ENCODE data around the gene TTC7B. TPM values are rescaled to one million over a fixed set of nuclear protein-coding genes. Genes with fewer than 3 reads are reported as not detected.

The TTC7B gene
- polyA plus RNA-seq, 1 donor from 2014 or later = 19.9 TPM

DNA sequence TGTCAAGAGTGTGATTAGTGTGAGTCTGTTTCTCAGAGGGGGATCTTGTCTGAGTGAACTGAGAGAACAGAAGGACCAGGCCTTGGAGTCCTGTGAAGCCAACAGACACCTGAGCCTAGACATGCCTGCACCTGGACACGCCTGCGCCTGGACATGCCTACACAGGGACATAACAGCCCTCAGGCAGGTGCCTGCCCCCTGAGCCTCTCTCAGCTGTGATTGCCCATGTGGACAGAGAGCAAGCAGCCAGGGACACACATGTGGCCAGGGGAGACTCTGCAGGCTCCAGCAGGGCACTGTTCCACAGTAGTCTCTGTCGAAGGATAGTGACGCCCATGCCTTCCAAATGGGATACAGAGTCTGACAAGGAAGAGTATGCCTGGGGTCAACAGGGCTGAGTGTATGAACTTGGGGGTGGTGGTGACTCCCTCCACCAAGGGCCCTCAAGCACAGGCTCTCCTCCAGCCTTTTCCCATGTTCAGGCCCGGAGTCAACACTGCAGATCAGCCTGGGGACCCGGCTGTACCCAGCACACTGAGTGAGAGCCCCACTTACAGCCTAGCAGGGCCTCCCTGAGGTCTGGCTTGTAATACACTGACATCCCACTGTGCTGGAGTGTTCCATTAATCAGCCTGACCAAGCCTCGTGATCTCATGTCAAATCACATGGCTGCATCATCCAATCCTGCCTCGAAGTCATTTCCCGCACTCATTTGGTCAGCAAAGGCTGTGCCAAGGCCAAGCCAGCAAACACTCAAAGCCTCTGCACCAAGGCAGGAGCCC is 246.4 kb downstream of the TTC7B start:
- H3K79me2 ChIP-seq (replicated peaks; ENCODE audit: insufficient read depth, low read length) = no peaks in the 10 kb centered on the region
- no peaks in the 10 kb centered on the region for H3K9me3 ChIP-seq (ENCODE audit: low read length)
- no peaks in the 10 kb centered on the region for H3K27me3 ChIP-seq (ENCODE audit: insufficient read depth, low read depth, low read length)
- peaks cover 9% of the 10 kb centered on the region for H3K36me3 ChIP-seq (ENCODE audit: insufficient read depth, low read length)
- no peak overlapping the region for H2AFZ ChIP-seq (ENCODE audit: low read depth, low read length)
- no peak overlapping the region for H3K4me2 ChIP-seq (ENCODE audit: low read length)
- H3F3A ChIP-seq (ENCODE audit: insufficient read depth, low read length, poor library complexity, severe bottlenecking) = no peaks in the 10 kb centered on the region
- H4K20me1 ChIP-seq (ENCODE audit: insufficient read depth) = no peaks in the 10 kb centered on the region
- H3K27ac ChIP-seq (ENCODE audit: low read length) = no peak overlapping the region
- no peak overlapping the region for H3K4me3 ChIP-seq (ENCODE audit: low read length)
- no peaks in the 10 kb centered on the region for H3K9me2 ChIP-seq (ENCODE audit: insufficient read depth, low read length)
- H3K9ac ChIP-seq (ENCODE audit: low read length) = no peak overlapping the region
- TF ChIP-seq, protein P1, sequence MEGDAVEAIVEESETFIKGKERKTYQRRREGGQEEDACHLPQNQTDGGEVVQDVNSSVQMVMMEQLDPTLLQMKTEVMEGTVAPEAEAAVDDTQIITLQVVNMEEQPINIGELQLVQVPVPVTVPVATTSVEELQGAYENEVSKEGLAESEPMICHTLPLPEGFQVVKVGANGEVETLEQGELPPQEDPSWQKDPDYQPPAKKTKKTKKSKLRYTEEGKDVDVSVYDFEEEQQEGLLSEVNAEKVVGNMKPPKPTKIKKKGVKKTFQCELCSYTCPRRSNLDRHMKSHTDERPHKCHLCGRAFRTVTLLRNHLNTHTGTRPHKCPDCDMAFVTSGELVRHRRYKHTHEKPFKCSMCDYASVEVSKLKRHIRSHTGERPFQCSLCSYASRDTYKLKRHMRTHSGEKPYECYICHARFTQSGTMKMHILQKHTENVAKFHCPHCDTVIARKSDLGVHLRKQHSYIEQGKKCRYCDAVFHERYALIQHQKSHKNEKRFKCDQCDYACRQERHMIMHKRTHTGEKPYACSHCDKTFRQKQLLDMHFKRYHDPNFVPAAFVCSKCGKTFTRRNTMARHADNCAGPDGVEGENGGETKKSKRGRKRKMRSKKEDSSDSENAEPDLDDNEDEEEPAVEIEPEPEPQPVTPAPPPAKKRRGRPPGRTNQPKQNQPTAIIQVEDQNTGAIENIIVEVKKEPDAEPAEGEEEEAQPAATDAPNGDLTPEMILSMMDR (IDR thresholded peaks at IDR 0.05; ENCODE audit: poor library complexity, severe bottlenecking) = no peak
- TF ChIP-seq EZH2 (IDR thresholded peaks at IDR 0.05; ENCODE audit: borderline replicate concordance, insufficient read depth, low read length, poor library complexity, severe bottlenecking) = no peak
- no peak for TF ChIP-seq TAF1 (IDR thresholded peaks at IDR 0.05; ENCODE audit: low read depth)
- TF ChIP-seq EP300 (conservative IDR thresholded peaks at IDR 0.05; ENCODE audit: poor library complexity, severe bottlenecking) = no peak
- no peak for TF ChIP-seq RAD21 (conservative IDR thresholded peaks at IDR 0.05)
- TF ChIP-seq POLR2AphosphoS5 (IDR thresholded peaks at IDR 0.05) = no peak
- no peak for TF ChIP-seq MXI1 (conservative IDR thresholded peaks at IDR 0.05; ENCODE audit: poor library complexity, severe bottlenecking)
- no peak for TF ChIP-seq SMC3 (conservative IDR thresholded peaks at IDR 0.05; ENCODE audit: poor library complexity)

DNA sequence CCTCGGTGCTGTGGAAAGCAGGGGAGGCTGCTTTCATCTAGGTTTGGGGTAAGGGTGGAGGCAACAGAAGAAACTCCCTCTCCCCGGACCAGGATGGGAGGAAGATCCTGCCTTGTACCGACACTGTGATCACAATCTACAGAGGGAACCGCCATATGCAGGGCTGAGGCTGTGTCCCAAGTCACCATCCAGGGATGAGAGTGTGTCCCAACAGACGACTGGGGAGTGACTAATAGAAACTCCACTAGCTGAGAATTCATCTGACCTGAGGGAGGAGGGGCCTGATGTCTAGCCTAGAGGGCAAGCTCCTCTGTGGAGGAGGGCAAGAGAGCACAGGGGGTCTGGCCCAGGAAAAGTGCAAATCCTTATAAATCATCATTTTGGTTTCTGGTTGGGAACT is 247.0 kb downstream of the TTC7B start:
- H3K27ac ChIP-seq (ENCODE audit: low read length) = no peak overlapping the region
- TF ChIP-seq EZH2 (IDR thresholded peaks at IDR 0.05; ENCODE audit: borderline replicate concordance, insufficient read depth, low read length, poor library complexity, severe bottlenecking) = no peak
- TF ChIP-seq RAD21 (conservative IDR thresholded peaks at IDR 0.05) = no peak
- TF ChIP-seq, protein P2, sequence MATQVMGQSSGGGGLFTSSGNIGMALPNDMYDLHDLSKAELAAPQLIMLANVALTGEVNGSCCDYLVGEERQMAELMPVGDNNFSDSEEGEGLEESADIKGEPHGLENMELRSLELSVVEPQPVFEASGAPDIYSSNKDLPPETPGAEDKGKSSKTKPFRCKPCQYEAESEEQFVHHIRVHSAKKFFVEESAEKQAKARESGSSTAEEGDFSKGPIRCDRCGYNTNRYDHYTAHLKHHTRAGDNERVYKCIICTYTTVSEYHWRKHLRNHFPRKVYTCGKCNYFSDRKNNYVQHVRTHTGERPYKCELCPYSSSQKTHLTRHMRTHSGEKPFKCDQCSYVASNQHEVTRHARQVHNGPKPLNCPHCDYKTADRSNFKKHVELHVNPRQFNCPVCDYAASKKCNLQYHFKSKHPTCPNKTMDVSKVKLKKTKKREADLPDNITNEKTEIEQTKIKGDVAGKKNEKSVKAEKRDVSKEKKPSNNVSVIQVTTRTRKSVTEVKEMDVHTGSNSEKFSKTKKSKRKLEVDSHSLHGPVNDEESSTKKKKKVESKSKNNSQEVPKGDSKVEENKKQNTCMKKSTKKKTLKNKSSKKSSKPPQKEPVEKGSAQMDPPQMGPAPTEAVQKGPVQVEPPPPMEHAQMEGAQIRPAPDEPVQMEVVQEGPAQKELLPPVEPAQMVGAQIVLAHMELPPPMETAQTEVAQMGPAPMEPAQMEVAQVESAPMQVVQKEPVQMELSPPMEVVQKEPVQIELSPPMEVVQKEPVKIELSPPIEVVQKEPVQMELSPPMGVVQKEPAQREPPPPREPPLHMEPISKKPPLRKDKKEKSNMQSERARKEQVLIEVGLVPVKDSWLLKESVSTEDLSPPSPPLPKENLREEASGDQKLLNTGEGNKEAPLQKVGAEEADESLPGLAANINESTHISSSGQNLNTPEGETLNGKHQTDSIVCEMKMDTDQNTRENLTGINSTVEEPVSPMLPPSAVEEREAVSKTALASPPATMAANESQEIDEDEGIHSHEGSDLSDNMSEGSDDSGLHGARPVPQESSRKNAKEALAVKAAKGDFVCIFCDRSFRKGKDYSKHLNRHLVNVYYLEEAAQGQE (IDR thresholded peaks at IDR 0.05; ENCODE audit: borderline replicate concordance) = no peak
- TF ChIP-seq EP300 (conservative IDR thresholded peaks at IDR 0.05; ENCODE audit: poor library complexity, severe bottlenecking) = no peak
- TF ChIP-seq SMC3 (conservative IDR thresholded peaks at IDR 0.05; ENCODE audit: poor library complexity) = no peak
- no peak for TF ChIP-seq MXI1 (conservative IDR thresholded peaks at IDR 0.05; ENCODE audit: poor library complexity, severe bottlenecking)
- TF ChIP-seq POLR2AphosphoS5 (IDR thresholded peaks at IDR 0.05) = no peak
- no peak for TF ChIP-seq TAF1 (IDR thresholded peaks at IDR 0.05; ENCODE audit: low read depth)
- TF ChIP-seq, protein P1 (IDR thresholded peaks at IDR 0.05; ENCODE audit: poor library complexity, severe bottlenecking) = no peak
- H3K9ac ChIP-seq (ENCODE audit: low read length) = no peak overlapping the region
- peaks cover 9% of the 10 kb centered on the region for H3K36me3 ChIP-seq (ENCODE audit: insufficient read depth, low read length)
- H3F3A ChIP-seq (ENCODE audit: insufficient read depth, low read length, poor library complexity, severe bottlenecking) = no peaks in the 10 kb centered on the region
- H3K4me2 ChIP-seq (ENCODE audit: low read length) = no peak overlapping the region
- no peak overlapping the region for H3K4me3 ChIP-seq (ENCODE audit: low read length)
- no peaks in the 10 kb centered on the region for H3K79me2 ChIP-seq (replicated peaks; ENCODE audit: insufficient read depth, low read length)
- H2AFZ ChIP-seq (ENCODE audit: low read depth, low read length) = no peak overlapping the region
- H3K9me3 ChIP-seq (ENCODE audit: low read length) = no peaks in the 10 kb centered on the region
- no peaks in the 10 kb centered on the region for H4K20me1 ChIP-seq (ENCODE audit: insufficient read depth)
- no peaks in the 10 kb centered on the region for H3K9me2 ChIP-seq (ENCODE audit: insufficient read depth, low read length)
- H3K27me3 ChIP-seq (ENCODE audit: insufficient read depth, low read depth, low read length) = no peaks in the 10 kb centered on the region
